Liver (tissue), 9 donors: ENCODE data around the gene NFYC. TPM values are rescaled to one million over a fixed set of nuclear protein-coding genes. Genes with fewer than 3 reads are reported as not detected.

Source experiments
- DNase-seq: peaks from one replicate; pipeline ENCODE4 v3.0.0-alpha.2; 2017; ENCODE audit warnings: low spot score
- H3K27ac ChIP-seq, 2 donors: one replicate each; pipeline ENCODE4 v1.7.0; 2013; ENCODE audit warnings: inconsistent platforms in 2 of 2, low read length in 2 of 2, control low read depth in 1 of 2, low read depth in 1 of 2, mild to moderate bottlenecking in 1 of 2
- H3K27me3 ChIP-seq, 4 donors: one replicate each; pipeline versions ENCODE4 v1.6.1 to v1.7.0; 2013; ENCODE audit warnings: low read length in 3 of 4, inconsistent platforms in 1 of 4, mild to moderate bottlenecking in 1 of 4, moderate library complexity in 1 of 4; ENCODE audit not compliant: control insufficient read depth in 4 of 4, insufficient read depth in 4 of 4
- H3K36me3 ChIP-seq, 4 donors: one replicate each; pipeline versions ENCODE4 v1.6.1 to v1.7.0; 2013; ENCODE audit warnings: low read length in 3 of 4, mild to moderate bottlenecking in 3 of 4, low read depth in 1 of 4, moderate library complexity in 1 of 4; ENCODE audit not compliant: control insufficient read depth in 4 of 4, insufficient read depth in 3 of 4
- H3K4me1 ChIP-seq, 4 donors: one replicate each; pipeline versions ENCODE4 v1.6.1 to v1.7.0; 2013; ENCODE audit warnings: low read length in 3 of 4, mild to moderate bottlenecking in 3 of 4, moderate library complexity in 1 of 4; ENCODE audit not compliant: control insufficient read depth in 4 of 4, insufficient read depth in 4 of 4
- H3K4me3 ChIP-seq, 3 donors: one replicate each; pipeline versions ENCODE4 v1.6.1 to v1.7.0; 2013; ENCODE audit warnings: low read length in 3 of 3, control low read depth in 1 of 3, low read depth in 1 of 3, mild to moderate bottlenecking in 1 of 3
- H3K9ac ChIP-seq, 2 donors: one replicate each; pipeline ENCODE4 v1.7.0; 2013; ENCODE audit warnings: low read length in 2 of 2, mild to moderate bottlenecking in 2 of 2, moderate library complexity in 2 of 2, control low read depth in 1 of 2, low read depth in 1 of 2
- H3K9me3 ChIP-seq, 4 donors: one replicate each; pipeline versions ENCODE4 v1.6.1 to v1.7.0; 2013; ENCODE audit warnings: low read length in 3 of 4; ENCODE audit not compliant: control insufficient read depth in 4 of 4
- CTCF ChIP-seq: fragments of 150-350 bp; IDR thresholded peaks from 2 replicates; pipeline ENCODE4 v1.5.1; 2017; ENCODE audit warnings: improper control_type of control experiment, low read depth, low read length; ENCODE audit not compliant: missing input control
- GABPA ChIP-seq, 2 donors: IDR thresholded peaks in 1 of 2; conservative IDR thresholded peaks in 1 of 2; 2 replicates each; pipeline ENCODE4 v1.6.1; 2016; ENCODE audit warnings: antibody characterized with exemption in 2 of 2, mild to moderate bottlenecking in 1 of 2, moderate library complexity in 1 of 2
- HNF4G ChIP-seq: IDR thresholded peaks from 2 replicates; pipeline ENCODE4 v1.6.1; 2016; ENCODE audit warnings: antibody characterized with exemption
- JUND ChIP-seq, 2 donors: IDR thresholded peaks; 2 replicates each; pipeline ENCODE4 v1.6.1; 2016; ENCODE audit warnings: antibody characterized with exemption in 2 of 2
- RAD21 ChIP-seq, 2 donors: IDR thresholded peaks; 2 replicates each; pipeline ENCODE4 v1.6.1; 2016; ENCODE audit warnings: antibody characterized with exemption in 2 of 2, mild to moderate bottlenecking in 2 of 2
- SP1 ChIP-seq: IDR thresholded peaks from 2 replicates; pipeline ENCODE4 v1.6.1; 2018; ENCODE audit warnings: antibody characterized with exemption, mild to moderate bottlenecking
- TAF1 ChIP-seq: conservative IDR thresholded peaks from 2 replicates; pipeline ENCODE4 v1.6.1; 2016; ENCODE audit warnings: antibody characterized with exemption, mild to moderate bottlenecking
- YY1 ChIP-seq: IDR thresholded peaks from 2 replicates; pipeline ENCODE4 v1.6.1; 2016; ENCODE audit warnings: antibody characterized with exemption, mild to moderate bottlenecking
- WGBS: extraction: QIAGEN DNeasy Blood & Tissue Kit; methylation state at CpG from one replicate; pipeline ENCODE4 v1.1.7; 2013; 5-methylcytosine and 5-hydroxymethylcytosine counted together
- polyA plus RNA-seq, 2 donors: library from polyadenylated mRNA; stranded (reverse) in 1 of 2; unstranded in 1 of 2; fragments of 200-250 nt in 1 of 2; fragments of >200 nt in 1 of 2; fragmentation: Nextera tagmentation in 1 of 2; extraction: Ambion mirVana in 1 of 2; gene quantifications; one replicate each; pipeline versions ENCODE4 v1.2.1 to v1.2.3, GENCODE V29; 2013 to 2015
- total RNA-seq, 2 donors: library from RNA; depleted of rRNA; stranded (reverse); fragments of >200 nt; gene quantifications; one replicate each; pipeline ENCODE4 v1.2.3, GENCODE V29; 2014
- TF ChIP-seq, protein P1 (sequence below): IDR thresholded peaks from 2 replicates; pipeline ENCODE4 v1.6.1; 2016; ENCODE audit warnings: antibody characterized with exemption
- TF ChIP-seq, protein P2 (sequence below): IDR thresholded peaks from 2 replicates; pipeline ENCODE4 v1.6.1; 2016; ENCODE audit warnings: antibody characterized with exemption
- donor health status: healthy.
- donor health status: healthy.
- donor health status: healthy.
- donor health status: healthy.
- donor health status: healthy.

NFYC gene
- total and polyA plus RNA-seq, 4 donors = 18.3 to 28.1 (median 26.8) TPM

GRCh38 chr1:40756523-40756922, 65.0 kb downstream of the NFYC start:
- H3K4me1 ChIP-seq = peaks cover 20 to 66% (median 55%) of the 10 kb centered on the region in 4 donors
- H3K36me3 ChIP-seq = peaks cover 9 to 47% (median 26%) of the 10 kb centered on the region in 4 donors
- H3K27me3 ChIP-seq = no peaks in the 10 kb centered on the region
- DNase-seq = no peak
- peak overlapping the region; percentile 28 to 58 for H3K27ac ChIP-seq
- no peaks in the 10 kb centered on the region for H3K9me3 ChIP-seq
- TF ChIP-seq YY1 (no peak), SP1 (no peak), GABPA (IDR thresholded peaks at IDR 0.05 in 1 of 2, conservative IDR thresholded peaks at IDR 0.05 in 1 of 2) (no peak), JUND (IDR thresholded peaks at IDR 0.05) (no peak)
- TF ChIP-seq, protein P1, sequence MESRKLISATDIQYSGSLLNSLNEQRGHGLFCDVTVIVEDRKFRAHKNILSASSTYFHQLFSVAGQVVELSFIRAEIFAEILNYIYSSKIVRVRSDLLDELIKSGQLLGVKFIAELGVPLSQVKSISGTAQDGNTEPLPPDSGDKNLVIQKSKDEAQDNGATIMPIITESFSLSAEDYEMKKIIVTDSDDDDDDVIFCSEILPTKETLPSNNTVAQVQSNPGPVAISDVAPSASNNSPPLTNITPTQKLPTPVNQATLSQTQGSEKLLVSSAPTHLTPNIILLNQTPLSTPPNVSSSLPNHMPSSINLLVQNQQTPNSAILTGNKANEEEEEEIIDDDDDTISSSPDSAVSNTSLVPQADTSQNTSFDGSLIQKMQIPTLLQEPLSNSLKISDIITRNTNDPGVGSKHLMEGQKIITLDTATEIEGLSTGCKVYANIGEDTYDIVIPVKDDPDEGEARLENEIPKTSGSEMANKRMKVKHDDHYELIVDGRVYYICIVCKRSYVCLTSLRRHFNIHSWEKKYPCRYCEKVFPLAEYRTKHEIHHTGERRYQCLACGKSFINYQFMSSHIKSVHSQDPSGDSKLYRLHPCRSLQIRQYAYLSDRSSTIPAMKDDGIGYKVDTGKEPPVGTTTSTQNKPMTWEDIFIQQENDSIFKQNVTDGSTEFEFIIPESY = no peak
- WGBS = 97% methylated on average over 3 of the region's 3 CpGs
- H3K4me3 ChIP-seq = no peak overlapping the region
- no peak overlapping the region for H3K9ac ChIP-seq

GRCh38 chr1:40757084-40757483, 65.6 kb downstream of the NFYC start:
- Histone ChIP-seq H3K27ac (peak overlapping the region; percentile 28 to 58), H3K36me3 (peaks cover 8 to 46% (median 26%) of the 10 kb centered on the region in 4 donors), H3K27me3 (no peaks in the 10 kb centered on the region), H3K4me1 (peaks cover 21 to 68% (median 56%) of the 10 kb centered on the region in 4 donors), H3K4me3 (no peak overlapping the region), H3K9ac (no peak overlapping the region), H3K9me3 (no peaks in the 10 kb centered on the region)
- DNase-seq = no peak
- TF ChIP-seq RAD21 (IDR thresholded peaks at IDR 0.05) (no peak), CTCF (no peak), TAF1 (no peak)
- TF ChIP-seq, protein P2, sequence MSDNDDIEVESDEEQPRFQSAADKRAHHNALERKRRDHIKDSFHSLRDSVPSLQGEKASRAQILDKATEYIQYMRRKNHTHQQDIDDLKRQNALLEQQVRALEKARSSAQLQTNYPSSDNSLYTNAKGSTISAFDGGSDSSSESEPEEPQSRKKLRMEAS = no peak
- WGBS = 63% methylated on average over 8 of the region's 8 CpGs

- Histone ChIP-seq H3K9ac (no peak overlapping the region), H3K4me3 (no peak overlapping the region), H3K27ac (peak overlapping the region; percentile 28 to 58), H3K27me3 (no peaks in the 10 kb centered on the region), H3K36me3 (peaks cover 8 to 39% (median 28%) of the 10 kb centered on the region in 4 donors), H3K4me1 (peaks cover 22 to 75% (median 57%) of the 10 kb centered on the region in 4 donors), H3K9me3 (no peaks in the 10 kb centered on the region)
- TF ChIP-seq HNF4G (no peak), RAD21 (IDR thresholded peaks at IDR 0.05) (peak in 1 of 2 donors; percentile 21)
- 57% methylated on average over 7 of the region's 7 CpGs for WGBS
- DNase-seq = no peak
Observed at GRCh38 chr1:40758004-40758403, 66.5 kb downstream of the NFYC start.
